HEK293 (cell line): ENCODE results near the gene LOX.

Experiments
- CTCF ChIA-PET: fragments of 350-600 bp; formaldehyde crosslinking; extraction: SDS; loops from one replicate; lab custom pipeline; 2021; ENCODE audit warnings: antibody characterized with exemption; lab: Yijun Ruan, JAX
- POLR2A ChIA-PET: fragments of 300-600 bp; formaldehyde crosslinking; extraction: SDS; loops from one replicate; lab custom pipeline; 2020; ENCODE audit warnings: antibody characterized with exemption, inconsistent platforms; lab: Yijun Ruan, JAX
- H3K27ac ChIP-seq: fragments of 200-500 bp; sonication (Bioruptor generic); 2 replicates; pipeline ENCODE4 v1.5.1; 2014; ENCODE audit warnings: low read depth, low read length, control low read depth, inconsistent platforms; ENCODE audit errors: extremely low read depth
- H3K36me3 ChIP-seq, 2 experiments: fragments of 200-500 bp in 1 of 2; sonication (Bioruptor generic) in 1 of 2; 1 replicate in 1 of 2; 2 replicates in 1 of 2; pipeline ENCODE4 v1.5.1; 2014 to 2017; ENCODE audit warnings: inconsistent platforms in 2 of 2, low read length in 2 of 2; ENCODE audit not compliant: control insufficient read depth in 2 of 2, insufficient read depth in 1 of 2
- H3K4me1 ChIP-seq: fragments of 200-500 bp; sonication (Bioruptor generic); 2 replicates; pipeline ENCODE4 v1.5.1; 2014; ENCODE audit warnings: mild to moderate bottlenecking, low read length, inconsistent platforms; ENCODE audit not compliant: control insufficient read depth, insufficient read depth
- H3K4me3 ChIP-seq: 2 replicates; pipeline ENCODE4 v1.5.1; 2011; ENCODE audit warnings: low read depth, mild to moderate bottlenecking, control low read depth, low read length, moderate library complexity
- H3K9me3 ChIP-seq: fragments of 200-500 bp; sonication (Bioruptor generic); 2 replicates; pipeline ENCODE4 v1.5.1; 2014; ENCODE audit warnings: low read depth, low read length, inconsistent platforms; ENCODE audit not compliant: control insufficient read depth, insufficient read depth
- FEZF1 ChIP-seq: fragments of 450-650 bp; formaldehyde crosslinking; IDR thresholded peaks from 2 replicates; pipeline ENCODE4 v1.5.1; 2016; ENCODE audit warnings: missing biosample characterization, missing genetic modification characterization
- GLI2 ChIP-seq: fragments of 450-650 bp; formaldehyde crosslinking; IDR thresholded peaks from 2 replicates; pipeline ENCODE4; 2017; ENCODE audit warnings: missing biosample characterization, missing genetic modification characterization, low read depth, borderline replicate concordance
- GLIS1 ChIP-seq: fragments of 450-650 bp; formaldehyde crosslinking; IDR thresholded peaks from 2 replicates; pipeline ENCODE4 v1.5.1; 2016; ENCODE audit warnings: missing biosample characterization, missing genetic modification characterization
- HOXC10 ChIP-seq: sonication (generic); formaldehyde crosslinking; IDR thresholded peaks from 2 replicates; pipeline ENCODE4 v1.8.1; 2023; ENCODE audit warnings: mild to moderate bottlenecking, missing genetic modification reagents
- OVOL3 ChIP-seq: fragments of 450-650 bp; formaldehyde crosslinking; IDR thresholded peaks from 2 replicates; pipeline ENCODE4 v1.5.1; 2016; ENCODE audit warnings: missing biosample characterization, missing genetic modification characterization
- SCRT1 ChIP-seq: fragments of 450-650 bp; formaldehyde crosslinking; IDR thresholded peaks from 2 replicates; pipeline ENCODE4 v1.5.1; 2016; ENCODE audit warnings: missing biosample characterization, missing genetic modification characterization, borderline replicate concordance
- TCF7L2 ChIP-seq: IDR thresholded peaks from 2 replicates; pipeline ENCODE4 v1.6.1; 2011; ENCODE audit warnings: low read depth, mild to moderate bottlenecking, inconsistent platforms, low read length, moderate library complexity, borderline replicate concordance
- YY2 ChIP-seq: fragments of 450-650 bp; formaldehyde crosslinking; IDR thresholded peaks from 2 replicates; pipeline ENCODE4 v1.5.1; 2016; ENCODE audit warnings: missing biosample characterization, missing genetic modification characterization
- ZBTB20 ChIP-seq: fragments of 450-650 bp; formaldehyde crosslinking; IDR thresholded peaks from 2 replicates; pipeline ENCODE4 v1.5.1; 2016; ENCODE audit warnings: missing biosample characterization, missing genetic modification characterization
- ZBTB21 ChIP-seq: fragments of 450-650 bp; formaldehyde crosslinking; IDR thresholded peaks from 2 replicates; pipeline ENCODE4 v1.5.1; 2017; ENCODE audit warnings: missing biosample characterization, missing genetic modification characterization
- ZFP3 ChIP-seq: fragments of 450-650 bp; formaldehyde crosslinking; IDR thresholded peaks from 2 replicates; pipeline ENCODE4 v1.5.1; 2016; ENCODE audit warnings: low read depth, missing biosample characterization, missing genetic modification characterization
- ZNF140 ChIP-seq: fragments of 450-650 bp; formaldehyde crosslinking; IDR thresholded peaks from 2 replicates; pipeline ENCODE4 v1.5.1; 2016; ENCODE audit warnings: missing biosample characterization, missing genetic modification characterization
- ZNF155 ChIP-seq: fragments of 450-650 bp; formaldehyde crosslinking; IDR thresholded peaks from 2 replicates; pipeline ENCODE4 v1.5.1; 2016; ENCODE audit warnings: missing biosample characterization, missing genetic modification characterization
- ZNF23 ChIP-seq: fragments of 450-650 bp; formaldehyde crosslinking; IDR thresholded peaks from 2 replicates; pipeline ENCODE4 v1.5.1; 2016; ENCODE audit warnings: missing biosample characterization, missing genetic modification characterization, borderline replicate concordance
- ZNF239 ChIP-seq: fragments of 450-650 bp; formaldehyde crosslinking; IDR thresholded peaks from 2 replicates; pipeline ENCODE4 v1.5.1; 2016; ENCODE audit warnings: missing biosample characterization, missing genetic modification characterization
- ZNF292 ChIP-seq: fragments of 450-650 bp; formaldehyde crosslinking; IDR thresholded peaks from 2 replicates; pipeline ENCODE4 v1.5.1; 2016; ENCODE audit warnings: low read depth, missing biosample characterization, missing genetic modification characterization, borderline replicate concordance
- ZNF404 ChIP-seq: fragments of 450-650 bp; formaldehyde crosslinking; IDR thresholded peaks from 2 replicates; pipeline ENCODE4 v1.5.1; 2017; ENCODE audit warnings: missing biosample characterization, missing genetic modification characterization
- ZNF433 ChIP-seq: fragments of 450-650 bp; formaldehyde crosslinking; IDR thresholded peaks from 2 replicates; pipeline ENCODE4 v1.5.1; 2016; ENCODE audit warnings: missing biosample characterization, missing genetic modification characterization, low read depth
- ZNF473 ChIP-seq: fragments of 450-650 bp; formaldehyde crosslinking; IDR thresholded peaks from 2 replicates; pipeline ENCODE4 v1.5.1; 2017; ENCODE audit warnings: missing biosample characterization, missing genetic modification characterization
- ZNF544 ChIP-seq: fragments of 450-650 bp; formaldehyde crosslinking; IDR thresholded peaks from 2 replicates; pipeline ENCODE4 v1.5.0; 2017; ENCODE audit warnings: missing biosample characterization, missing genetic modification characterization
- ZNF677 ChIP-seq: fragments of 450-650 bp; IDR thresholded peaks from 2 replicates; pipeline ENCODE4 v1.5.0; 2018; ENCODE audit warnings: missing biosample characterization, mild to moderate bottlenecking, missing genetic modification characterization, moderate library complexity
- ZNF701 ChIP-seq: fragments of 450-650 bp; formaldehyde crosslinking; IDR thresholded peaks from 2 replicates; pipeline ENCODE4 v1.5.1; 2016; ENCODE audit warnings: missing biosample characterization, missing genetic modification characterization
- ZNF777 ChIP-seq: fragments of 450-650 bp; formaldehyde crosslinking; IDR thresholded peaks from 2 replicates; pipeline ENCODE4 v1.5.1; 2017; ENCODE audit warnings: missing biosample characterization, missing genetic modification characterization, borderline replicate concordance
- ZNF785 ChIP-seq: fragments of 450-650 bp; formaldehyde crosslinking; IDR thresholded peaks from 2 replicates; pipeline ENCODE4 v1.5.1; 2016; ENCODE audit warnings: missing biosample characterization, missing genetic modification characterization
- ZNF830 ChIP-seq: fragments of 450-650 bp; IDR thresholded peaks from 2 replicates; pipeline ENCODE4 v1.5.0; 2018; ENCODE audit warnings: missing biosample characterization, missing genetic modification characterization, low read depth, mild to moderate bottlenecking, moderate library complexity
- ZNF843 ChIP-seq: fragments of 450-650 bp; formaldehyde crosslinking; IDR thresholded peaks from 2 replicates; pipeline ENCODE4 v1.5.1; 2016; ENCODE audit warnings: missing biosample characterization, missing genetic modification characterization
- TF ChIP-seq, protein P1 (sequence below): fragments of 450-650 bp; formaldehyde crosslinking; IDR thresholded peaks from 2 replicates; pipeline ENCODE4 v1.5.1; 2016; ENCODE audit warnings: missing biosample characterization, missing genetic modification characterization
- TF ChIP-seq, protein P2 (sequence below): fragments of 450-650 bp; formaldehyde crosslinking; IDR thresholded peaks from 2 replicates; pipeline ENCODE4 v1.5.1; 2016; ENCODE audit warnings: missing biosample characterization, missing genetic modification characterization, low read depth
- TF ChIP-seq, protein P3 (sequence below): fragments of 450-650 bp; formaldehyde crosslinking; IDR thresholded peaks from 2 replicates; pipeline ENCODE4 v1.5.1; 2016; ENCODE audit warnings: missing biosample characterization, missing genetic modification characterization, borderline replicate concordance

LOX gene

DNA sequence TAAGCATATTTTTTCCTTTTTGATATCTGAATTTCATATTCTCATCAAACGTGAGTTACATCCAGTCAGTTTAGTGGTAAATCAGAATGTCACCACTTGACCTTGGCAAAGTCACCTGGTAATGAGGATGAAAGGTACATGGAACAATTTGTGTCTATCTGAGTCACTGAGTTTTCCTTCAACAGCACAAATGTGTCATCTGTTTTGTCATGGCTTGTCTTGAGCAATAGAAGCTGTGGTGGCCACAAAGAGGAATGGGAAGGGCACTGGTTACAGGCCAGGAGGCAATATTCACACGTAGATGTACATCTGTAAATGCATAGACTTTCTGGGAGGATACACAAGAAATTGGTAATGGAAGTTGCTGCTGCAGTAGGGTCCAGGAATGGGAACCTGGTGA is 42.9 kb upstream of the LOX start:
- H3K36me3 ChIP-seq, result no peaks in the 10 kb centered on the region
- H3K4me1 ChIP-seq, result no peaks in the 10 kb centered on the region
- no peaks in the 10 kb centered on the region for H3K9me3 ChIP-seq
- TF ChIP-seq ZNF843, result no peak
- TF ChIP-seq ZNF677 (tag by site-specific recombination), result no peak
- TF ChIP-seq TCF7L2, result no peak
- TF ChIP-seq ZNF433 (tag by site-specific recombination), result no peak
- no peak for TF ChIP-seq HOXC10 (CRISPR knock-in tag)
- no peak for TF ChIP-seq ZBTB21 (tag by site-specific recombination)
- TF ChIP-seq ZFP3 (tag by site-specific recombination), result no peak
- no peak for TF ChIP-seq ZNF777 (tag by site-specific recombination)
- TF ChIP-seq GLIS1 (tag by site-specific recombination), result no peak
- no peak for TF ChIP-seq GLI2 (tag by site-specific recombination)
- TF ChIP-seq, all 188 proteins: peak for 0
- POLR2A ChIA-PET, result no interaction called here
- CTCF ChIA-PET, result interaction anchor here (1.0 kb wide), 2 partner anchors 34 to 84 kb away, joined by 3 to 4 read pairs; no protein-coding TSS in a partner anchor
- no peak overlapping the region for H3K4me3 ChIP-seq
- H3K27ac ChIP-seq, result no peak overlapping the region

DNA sequence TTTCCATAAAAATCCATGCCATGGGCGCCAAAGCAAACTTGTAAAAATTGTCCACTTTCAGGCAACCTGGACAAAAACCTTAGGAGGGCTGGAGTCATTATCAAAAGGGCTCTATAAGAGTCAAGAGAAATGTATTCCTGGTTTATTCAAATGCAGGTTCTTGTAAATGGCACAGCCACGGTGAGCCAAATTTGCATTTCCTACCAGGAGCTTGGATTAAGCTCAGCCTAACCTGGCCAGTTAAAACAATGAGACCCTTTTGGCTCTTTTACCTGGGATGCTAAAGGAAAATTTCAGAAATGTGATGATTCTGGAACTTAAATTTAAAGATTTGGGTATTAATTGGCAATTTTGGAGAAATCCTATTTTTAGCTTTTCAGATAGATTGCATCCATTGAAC is 42.4 kb upstream of the LOX start:
- Histone ChIP-seq H3K9me3 (no peaks in the 10 kb centered on the region), H3K27ac (no peak overlapping the region), H3K36me3 (no peaks in the 10 kb centered on the region), H3K4me3 (no peak overlapping the region), H3K4me1 (no peaks in the 10 kb centered on the region)
- TF ChIP-seq ZNF140 (tag by site-specific recombination) (no peak), ZNF155 (tag by site-specific recombination) (no peak), YY2 (no peak), ZNF701 (tag by site-specific recombination) (no peak), ZNF292 (tag by site-specific recombination) (no peak), SCRT1 (no peak), ZNF544 (tag by site-specific recombination) (no peak), ZNF785 (tag by site-specific recombination) (no peak)
- TF ChIP-seq, protein P1, sequence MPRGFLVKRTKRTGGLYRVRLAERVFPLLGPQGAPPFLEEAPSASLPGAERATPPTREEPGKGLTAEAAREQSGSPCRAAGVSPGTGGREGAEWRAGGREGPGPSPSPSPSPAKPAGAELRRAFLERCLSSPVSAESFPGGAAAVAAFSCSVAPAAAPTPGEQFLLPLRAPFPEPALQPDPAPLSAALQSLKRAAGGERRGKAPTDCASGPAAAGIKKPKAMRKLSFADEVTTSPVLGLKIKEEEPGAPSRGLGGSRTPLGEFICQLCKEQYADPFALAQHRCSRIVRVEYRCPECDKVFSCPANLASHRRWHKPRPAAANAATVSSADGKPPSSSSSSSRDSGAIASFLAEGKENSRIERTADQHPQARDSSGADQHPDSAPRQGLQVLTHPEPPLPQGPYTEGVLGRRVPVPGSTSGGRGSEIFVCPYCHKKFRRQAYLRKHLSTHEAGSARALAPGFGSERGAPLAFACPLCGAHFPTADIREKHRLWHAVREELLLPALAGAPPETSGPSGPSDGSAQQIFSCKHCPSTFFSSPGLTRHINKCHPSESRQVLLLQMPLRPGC (tag by site-specific recombination), result no peak
- ChIA-PET POLR2A (no interaction called here), CTCF (interaction anchor here (1.0 kb wide), 1 partner anchor 34 kb away, joined by 3 read pairs; no protein-coding TSS in a partner anchor)

DNA sequence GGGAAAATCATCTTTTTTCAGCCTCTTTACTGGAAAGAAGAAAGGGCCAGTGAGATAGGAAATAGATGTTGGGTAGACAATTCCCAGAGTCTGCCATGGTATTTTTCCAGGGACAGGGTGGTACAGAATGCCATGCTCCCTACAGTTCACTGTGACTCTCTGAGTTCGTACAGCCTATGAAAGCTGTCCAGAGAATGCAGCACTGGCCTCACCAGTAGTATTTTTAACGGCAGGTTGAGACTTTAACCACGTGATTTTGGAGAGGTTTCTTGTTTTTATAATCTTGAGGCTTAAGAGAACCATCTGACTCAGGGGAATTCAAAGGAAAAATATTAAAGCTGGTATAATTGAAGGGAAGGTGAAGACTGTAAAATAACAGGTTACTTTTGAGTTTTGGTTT is 41.1 kb upstream of the LOX start:
- POLR2A ChIA-PET, result no interaction called here
- H3K9me3 ChIP-seq, result no peaks in the 10 kb centered on the region
- no peak overlapping the region for H3K4me3 ChIP-seq
- no peak overlapping the region for H3K27ac ChIP-seq
- CTCF ChIA-PET, result no interaction called here
- H3K36me3 ChIP-seq, result no peaks in the 10 kb centered on the region
- H3K4me1 ChIP-seq, result no peaks in the 10 kb centered on the region
- TF ChIP-seq OVOL3 (tag by site-specific recombination) (no peak), ZNF830 (tag by site-specific recombination) (no peak), ZNF23 (tag by site-specific recombination) (no peak), ZNF473 (tag by site-specific recombination) (no peak), ZNF404 (tag by site-specific recombination) (no peak), FEZF1 (tag by site-specific recombination) (no peak), ZNF239 (tag by site-specific recombination) (no peak), ZNF292 (tag by site-specific recombination) (no peak), ZFP3 (tag by site-specific recombination) (no peak), ZBTB20 (tag by site-specific recombination) (no peak)
- TF ChIP-seq, protein P2, sequence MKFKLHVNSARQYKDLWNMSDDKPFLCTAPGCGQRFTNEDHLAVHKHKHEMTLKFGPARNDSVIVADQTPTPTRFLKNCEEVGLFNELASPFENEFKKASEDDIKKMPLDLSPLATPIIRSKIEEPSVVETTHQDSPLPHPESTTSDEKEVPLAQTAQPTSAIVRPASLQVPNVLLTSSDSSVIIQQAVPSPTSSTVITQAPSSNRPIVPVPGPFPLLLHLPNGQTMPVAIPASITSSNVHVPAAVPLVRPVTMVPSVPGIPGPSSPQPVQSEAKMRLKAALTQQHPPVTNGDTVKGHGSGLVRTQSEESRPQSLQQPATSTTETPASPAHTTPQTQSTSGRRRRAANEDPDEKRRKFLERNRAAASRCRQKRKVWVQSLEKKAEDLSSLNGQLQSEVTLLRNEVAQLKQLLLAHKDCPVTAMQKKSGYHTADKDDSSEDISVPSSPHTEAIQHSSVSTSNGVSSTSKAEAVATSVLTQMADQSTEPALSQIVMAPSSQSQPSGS (tag by site-specific recombination), result no peak
- TF ChIP-seq, protein P3, sequence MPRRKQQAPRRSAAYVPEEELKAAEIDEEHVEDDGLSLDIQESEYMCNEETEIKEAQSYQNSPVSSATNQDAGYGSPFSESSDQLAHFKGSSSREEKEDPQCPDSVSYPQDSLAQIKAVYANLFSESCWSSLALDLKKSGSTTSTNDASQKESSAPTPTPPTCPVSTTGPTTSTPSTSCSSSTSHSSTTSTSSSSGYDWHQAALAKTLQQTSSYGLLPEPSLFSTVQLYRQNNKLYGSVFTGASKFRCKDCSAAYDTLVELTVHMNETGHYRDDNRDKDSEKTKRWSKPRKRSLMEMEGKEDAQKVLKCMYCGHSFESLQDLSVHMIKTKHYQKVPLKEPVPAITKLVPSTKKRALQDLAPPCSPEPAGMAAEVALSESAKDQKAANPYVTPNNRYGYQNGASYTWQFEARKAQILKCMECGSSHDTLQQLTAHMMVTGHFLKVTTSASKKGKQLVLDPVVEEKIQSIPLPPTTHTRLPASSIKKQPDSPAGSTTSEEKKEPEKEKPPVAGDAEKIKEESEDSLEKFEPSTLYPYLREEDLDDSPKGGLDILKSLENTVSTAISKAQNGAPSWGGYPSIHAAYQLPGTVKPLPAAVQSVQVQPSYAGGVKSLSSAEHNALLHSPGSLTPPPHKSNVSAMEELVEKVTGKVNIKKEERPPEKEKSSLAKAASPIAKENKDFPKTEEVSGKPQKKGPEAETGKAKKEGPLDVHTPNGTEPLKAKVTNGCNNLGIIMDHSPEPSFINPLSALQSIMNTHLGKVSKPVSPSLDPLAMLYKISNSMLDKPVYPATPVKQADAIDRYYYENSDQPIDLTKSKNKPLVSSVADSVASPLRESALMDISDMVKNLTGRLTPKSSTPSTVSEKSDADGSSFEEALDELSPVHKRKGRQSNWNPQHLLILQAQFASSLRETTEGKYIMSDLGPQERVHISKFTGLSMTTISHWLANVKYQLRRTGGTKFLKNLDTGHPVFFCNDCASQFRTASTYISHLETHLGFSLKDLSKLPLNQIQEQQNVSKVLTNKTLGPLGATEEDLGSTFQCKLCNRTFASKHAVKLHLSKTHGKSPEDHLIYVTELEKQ (tag by site-specific recombination), result no peak
